ENCODE data around the gene SLC16A13.
"Not testable (repeated sequence)": the region's sequence is repeated elsewhere in the genome, so short reads cannot be mapped to it uniquely, and the experiment has no call there.

Gene SLC16A13

GRCh38 chr17:7063518-7064094, 27.8 kb downstream of the SLC16A13 start:
- DNase-seq (ENCODE audit: low spot score): no peak

GRCh38 chr17:7064261-7064660, 28.4 kb downstream of the SLC16A13 start:
- no peak for DNase-seq (ENCODE audit: low spot score)

GRCh38 chr17:7067198-7067597, 31.4 kb downstream of the SLC16A13 start:
- DNase-seq (ENCODE audit: low spot score): no peak

DNA sequence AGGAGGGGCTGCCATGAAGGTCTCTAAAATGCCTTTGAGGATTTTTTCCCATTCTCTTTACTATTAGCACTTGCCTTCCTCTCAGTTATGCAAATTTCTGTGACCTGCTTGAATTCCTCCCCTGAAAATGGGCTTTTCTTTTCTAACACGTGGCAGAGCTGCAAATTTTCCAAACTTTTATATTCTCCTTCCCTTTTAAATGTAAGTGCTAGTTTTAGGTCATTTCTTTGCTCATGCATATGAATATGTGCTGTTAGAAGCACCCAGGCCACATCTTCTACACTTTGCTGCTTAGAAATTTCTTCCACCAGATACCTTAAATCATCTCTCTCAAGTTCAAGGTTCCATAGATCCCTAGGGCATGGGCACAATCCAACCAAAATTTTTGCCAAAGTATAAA, 32.5 kb downstream of the SLC16A13 start:
- no peak for DNase-seq (ENCODE audit: low spot score)

DNA sequence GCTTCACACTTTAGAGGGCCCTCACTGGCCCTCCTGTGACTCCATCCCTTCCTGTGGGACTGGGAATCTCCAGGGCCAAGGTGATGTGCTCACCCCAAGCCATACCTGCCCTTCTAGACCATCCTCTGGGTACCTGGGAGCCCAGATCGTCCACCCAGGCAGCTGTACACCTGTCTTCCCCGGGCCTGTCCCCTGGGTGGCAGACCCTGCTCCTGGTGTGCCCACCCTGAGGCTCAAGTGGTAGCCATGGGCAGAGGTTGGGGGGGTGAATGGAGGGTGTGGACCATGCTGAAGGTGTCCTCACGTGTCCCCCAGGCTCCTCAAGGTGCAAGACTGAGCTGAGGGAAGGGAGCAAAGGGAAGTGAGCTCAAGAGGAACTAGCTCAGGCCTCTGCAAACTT, 34.9 kb downstream of the SLC16A13 start:
- DNase-seq (ENCODE audit: low spot score): no peak

DNA sequence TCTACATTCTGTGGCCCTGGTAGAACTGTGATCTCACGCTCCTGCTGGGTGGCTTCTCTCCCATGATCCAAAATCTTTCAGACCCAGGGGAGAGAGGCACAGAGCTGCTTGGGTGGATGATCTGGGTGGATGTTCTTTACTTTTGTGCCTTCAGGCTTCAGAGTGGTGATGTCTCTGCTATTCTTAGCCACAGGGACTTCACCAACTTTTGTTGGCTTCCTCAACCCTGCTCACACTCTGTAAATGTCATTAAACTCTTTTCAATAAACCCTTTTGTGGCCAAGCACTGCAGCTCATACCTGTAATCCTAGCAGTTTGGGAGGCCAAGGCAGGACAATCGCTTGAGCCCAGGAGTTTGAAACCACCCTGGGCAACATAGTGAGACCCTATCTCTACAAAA, 36.6 kb downstream of the SLC16A13 start:
- DNase-seq (ENCODE audit: low spot score): no peak

GRCh38 chr17:7074931-7075330, 39.1 kb downstream of the SLC16A13 start:
- DNase-seq (ENCODE audit: low spot score): no peak

- DNase-seq (ENCODE audit: low spot score): no peak
Measured at GRCh38 chr17:7077911-7078546, 42.2 kb downstream of the SLC16A13 start.

GRCh38 chr17:7078711-7079110, 42.9 kb downstream of the SLC16A13 start:
- DNase-seq (ENCODE audit: low spot score): no peak

GRCh38 chr17:7079581-7080455, 44.0 kb downstream of the SLC16A13 start, which contains the start of gene CLEC10A:
Gene CLEC10A, minus strand, starts transcription at chr17:7080251. Its CDS starts 1,439 bp downstream, at chr17:7078812.
- DNase-seq (ENCODE audit: low spot score): no peak

DNA sequence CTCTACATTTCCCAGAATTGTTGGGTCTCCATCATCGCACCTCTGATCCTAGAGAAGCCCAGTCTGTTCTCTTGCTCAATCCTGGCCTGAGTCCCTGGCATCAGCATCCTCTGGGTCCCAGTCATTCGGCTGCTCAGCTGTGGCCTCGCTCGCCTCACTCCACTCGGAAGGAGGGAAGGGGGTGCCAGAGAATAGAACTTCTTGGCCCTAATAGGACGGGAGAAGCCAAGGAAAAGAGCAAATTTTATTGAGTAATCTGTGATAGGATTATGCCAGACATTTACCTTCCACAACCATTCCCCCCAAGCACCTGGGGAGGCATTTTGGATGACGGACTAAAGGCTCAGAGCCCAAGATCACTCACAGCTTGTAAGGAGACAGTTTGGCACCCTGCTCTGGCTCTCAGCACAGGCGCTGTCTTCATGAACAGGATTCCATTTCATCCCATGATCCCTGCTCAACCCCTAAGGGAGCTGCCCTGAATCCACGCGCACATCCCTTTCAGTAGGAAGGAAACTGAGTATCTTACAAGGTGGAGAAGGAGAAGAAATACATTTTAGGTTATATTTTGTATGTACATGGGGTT, 44.7 kb downstream of the SLC16A13 start:
- no peak for DNase-seq (ENCODE audit: low spot score)

DNA sequence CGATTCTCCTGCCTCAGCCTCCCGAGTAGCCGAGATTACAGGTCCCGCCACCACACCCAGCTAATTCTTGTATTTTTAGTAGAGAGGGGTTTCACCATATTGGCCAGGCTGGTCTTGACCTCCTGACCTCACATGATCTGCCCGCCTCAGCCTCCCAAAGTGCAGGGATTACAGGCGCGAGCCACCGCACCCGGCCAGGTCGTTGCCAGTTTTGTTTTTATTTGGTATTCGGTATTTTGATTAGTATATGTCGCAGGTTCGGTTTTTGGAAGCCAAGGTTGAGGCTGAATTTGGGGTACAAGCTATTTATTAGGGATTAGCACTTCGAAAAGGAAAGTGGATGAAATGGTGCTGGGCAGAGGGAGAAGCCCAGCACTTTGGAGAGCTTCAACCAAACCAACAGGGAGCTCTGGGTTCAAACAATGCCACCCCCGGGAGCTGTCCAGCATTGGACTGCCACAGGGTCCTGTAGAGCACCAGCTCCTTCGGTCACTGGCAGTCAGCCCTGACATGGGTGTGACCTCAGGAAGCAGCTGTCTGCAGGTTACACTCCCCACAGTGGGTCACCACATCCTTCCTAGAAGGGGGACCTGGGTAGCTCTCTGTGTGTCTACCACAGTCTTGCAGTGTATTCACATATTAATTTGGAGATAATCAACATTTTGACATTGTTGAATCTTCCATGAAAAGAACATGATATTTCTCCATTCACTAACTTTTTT, 45.7 kb downstream of the SLC16A13 start:
- DNase-seq (ENCODE audit: low spot score): no peak

- DNase-seq (ENCODE audit: low spot score): no peak
Measured at GRCh38 chr17:7083592-7083991, 47.8 kb downstream of the SLC16A13 start.

DNA sequence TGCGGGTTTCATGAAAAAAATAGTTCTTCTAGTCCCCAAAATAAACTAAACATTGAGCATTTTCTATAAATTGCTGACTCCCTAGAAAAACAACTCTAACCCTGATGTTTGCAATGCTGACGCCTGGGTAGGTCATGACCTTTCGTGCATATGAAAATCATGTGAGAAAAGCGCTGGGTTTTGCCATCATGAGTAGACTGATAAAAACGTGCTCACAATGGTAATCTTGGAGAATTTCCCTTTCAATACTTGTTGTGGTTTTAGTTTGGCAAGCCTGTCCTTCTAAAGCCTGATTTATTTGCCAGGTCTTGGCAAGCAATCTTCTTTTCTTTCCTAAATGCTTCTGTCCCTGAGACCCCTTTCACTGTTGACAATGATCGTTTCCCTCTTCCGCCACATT, 48.3 kb downstream of the SLC16A13 start:
- DNase-seq (ENCODE audit: low spot score): no peak

DNA sequence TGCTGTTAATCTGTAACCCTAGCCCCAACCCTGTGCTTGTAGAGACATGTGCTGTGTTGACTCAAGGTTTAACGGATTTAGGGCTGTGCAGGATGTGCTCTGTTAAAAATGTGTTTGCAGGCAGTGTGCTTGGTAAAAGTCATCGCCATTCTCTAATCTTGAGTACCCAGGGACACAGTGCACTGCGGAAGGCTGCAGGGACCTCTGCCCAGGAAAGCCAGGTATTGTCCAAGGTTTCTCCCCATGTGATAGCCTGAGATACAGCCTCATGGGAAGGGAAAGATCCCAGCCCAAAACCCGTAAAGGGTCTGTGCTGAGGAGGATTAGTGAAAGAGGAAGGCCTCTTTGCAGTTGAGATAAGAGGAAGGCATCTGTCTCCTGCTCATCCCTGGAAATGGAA, 52.6 kb downstream of the SLC16A13 start:
- not testable (repeated sequence) for DNase-seq (ENCODE audit: low spot score)

- DNase-seq (ENCODE audit: low spot score): not testable (repeated sequence)
Measured at GRCh38 chr17:7089570-7089969, 53.8 kb downstream of the SLC16A13 start.
